A549 (cell line): ENCODE data around the gene MPP7. TPM values are rescaled to one million over a fixed set of nuclear protein-coding genes. Genes with fewer than 3 reads are reported as not detected.

ENCODE experiments used
- ATAC-seq, 2 experiments: fragments of 200-7000 bp in 1 of 2; fragments of >200 bp in 1 of 2; cut with Nextera tagmentation in 1 of 2; cut with Tn5 transposase in 1 of 2; 3 replicates each; pipeline versions ENCODE4 v1.8.0 to v1.9.1; 2018 to 2020; ENCODE audit warnings: mild to moderate bottlenecking in 1 of 2, moderate library complexity in 1 of 2
- CTCF ChIA-PET: fragments of 300-600 bp; sonication (Branson Sonifier 250); formaldehyde crosslinking; extraction: SDS; loops from one replicate; lab custom pipeline; 2021; ENCODE audit warnings: antibody characterized with exemption, inconsistent platforms; lab: Yijun Ruan, JAX
- POLR2A ChIA-PET: fragments of 350-600 bp; formaldehyde crosslinking; extraction: SDS; loops from one replicate; lab custom pipeline; 2021; ENCODE audit warnings: antibody characterized with exemption, inconsistent platforms; lab: Yijun Ruan, JAX
- DNase-seq, 2 experiments: peaks; one replicate each; pipeline versions ENCODE4 v3.0.0 to v3.0.0-alpha.2; 2011 to 2016; ENCODE audit warnings: low read depth in 1 of 2, low spot score in 1 of 2
- FAIRE-seq: peaks from 2 replicates; lab custom pipeline; 2011; peaks lifted over from hg19 to GRCh38; lab: Jason Lieb, UNC
- H3K27ac ChIP-seq, 2 experiments: fragments of >200 bp; sonication (Bioruptor Twin); formaldehyde crosslinking; 3 replicates each; pipeline ENCODE4 v1.5.1; 2016 to 2017
- H3K4me1 ChIP-seq: fragments of >200 bp; sonication (Bioruptor Twin); formaldehyde crosslinking; 3 replicates; pipeline ENCODE4 v1.6.1; 2016
- H3K4me2 ChIP-seq: fragments of >200 bp; sonication (Bioruptor Twin); formaldehyde crosslinking; 3 replicates; pipeline ENCODE4 v1.6.1; 2016
- H3K4me3 ChIP-seq: fragments of >200 bp; sonication (Bioruptor Twin); formaldehyde crosslinking; 3 replicates; pipeline ENCODE4 v1.5.1; 2016
- H3K9me3 ChIP-seq: fragments of >200 bp; sonication (Bioruptor Twin); formaldehyde crosslinking; 3 replicates; pipeline ENCODE4 v1.6.1; 2016
- BCL3 ChIP-seq: fragments of >200 bp; sonication (Bioruptor Twin); formaldehyde crosslinking; IDR thresholded peaks from 3 replicates; pipeline ENCODE4 v1.6.1; 2016
- BHLHE40 ChIP-seq: IDR thresholded peaks from 2 replicates; pipeline ENCODE4 v1.6.1; 2012; ENCODE audit warnings: low read depth, low read length, inconsistent platforms
- CBX8 ChIP-seq: fragments of 200-600 bp; sonication (generic); IDR thresholded peaks from 2 replicates; pipeline ENCODE4 v1.6.1; 2016
- CTCF ChIP-seq: fragments of >200 bp; sonication (Bioruptor Twin); formaldehyde crosslinking; IDR thresholded peaks from 3 replicates; pipeline ENCODE4 v1.5.1; 2016
- ELK1 ChIP-seq: fragments of 150-350 bp; IDR thresholded peaks from 2 replicates; pipeline ENCODE4 v1.6.1; 2014; ENCODE audit warnings: low read depth, mild to moderate bottlenecking, low read length
- HMGXB4 ChIP-seq: fragments of 250-450 bp; sonication (Bioruptor Pico); IDR thresholded peaks from 2 replicates; pipeline ENCODE4 v1.5.0; 2021; ENCODE audit warnings: mild to moderate bottlenecking, moderate library complexity, borderline replicate concordance
- JUN ChIP-seq, 2 experiments: fragments of >200 bp; sonication (Bioruptor Twin); formaldehyde crosslinking; IDR thresholded peaks; 2 replicates in 1 of 2; 3 replicates in 1 of 2; pipeline ENCODE4 v1.6.1; 2016 to 2017
- MAFK ChIP-seq: fragments of 450-650 bp; IDR thresholded peaks from 2 replicates; pipeline ENCODE4 v1.6.1; 2014; ENCODE audit not compliant: partially characterized antibody
- NFE2L2 ChIP-seq: fragments of 150-350 bp; conservative IDR thresholded peaks from 2 replicates; pipeline ENCODE4 v1.6.1; 2014; ENCODE audit warnings: low read length
- NPAS2 ChIP-seq: fragments of 250-450 bp; sonication (Bioruptor Pico); IDR thresholded peaks from 2 replicates; pipeline ENCODE4 v1.8.0; 2022; ENCODE audit warnings: mild to moderate bottlenecking, moderate library complexity, borderline replicate concordance
- NR3C1 ChIP-seq: fragments of >200 bp; sonication (Bioruptor Twin); formaldehyde crosslinking; IDR thresholded peaks from 3 replicates; pipeline ENCODE4 v1.6.1; 2017
- PHF8 ChIP-seq: fragments of 200-600 bp; sonication (generic); IDR thresholded peaks from 2 replicates; pipeline ENCODE4 v1.6.1; 2016; ENCODE audit warnings: low read depth, mild to moderate bottlenecking, antibody characterized with exemption, moderate library complexity, borderline replicate concordance
- POLR2A ChIP-seq: IDR thresholded peaks from 2 replicates; pipeline ENCODE4 v1.6.1; 2012; ENCODE audit warnings: mild to moderate bottlenecking, low read length
- RAD21 ChIP-seq, 2 experiments: fragments of >200 bp in 1 of 2; sonication (Bioruptor Twin) in 1 of 2; formaldehyde crosslinking in 1 of 2; IDR thresholded peaks in 1 of 2; conservative IDR thresholded peaks in 1 of 2; 2 replicates in 1 of 2; 3 replicates in 1 of 2; pipeline ENCODE4 v1.6.1; 2012 to 2018; ENCODE audit warnings: inconsistent platforms in 1 of 2
- RARB ChIP-seq: fragments of 250-450 bp; sonication (Bioruptor Pico); IDR thresholded peaks from 2 replicates; pipeline ENCODE4 v1.8.0; 2021; ENCODE audit warnings: mild to moderate bottlenecking, moderate library complexity
- SMC3 ChIP-seq: fragments of >200 bp; sonication (Bioruptor Twin); formaldehyde crosslinking; IDR thresholded peaks from 3 replicates; pipeline ENCODE4 v1.6.1; 2018; ENCODE audit warnings: inconsistent platforms
- SREBF2 ChIP-seq: fragments of 450-650 bp; IDR thresholded peaks from 2 replicates; pipeline ENCODE4 v1.6.1; 2014; ENCODE audit warnings: mild to moderate bottlenecking, moderate library complexity
- TFCP2L1 ChIP-seq: fragments of 250-450 bp; sonication (Bioruptor Pico); IDR thresholded peaks from 2 replicates; pipeline ENCODE4 v1.5.0; 2021; ENCODE audit warnings: mild to moderate bottlenecking
- USF2 ChIP-seq: fragments of 450-650 bp; IDR thresholded peaks from 2 replicates; pipeline ENCODE4 v1.6.1; 2014; ENCODE audit warnings: antibody characterized with exemption
- ZC3H11A ChIP-seq: fragments of 450-650 bp; IDR thresholded peaks from 2 replicates; pipeline ENCODE4 v1.6.1; 2014; ENCODE audit warnings: antibody characterized with exemption, mild to moderate bottlenecking
- WGBS: methylation state at CpG from one replicate; pipeline ENCODE4 v1.1.6; 2017; ENCODE audit errors: missing lambda C conversion rate; 5-methylcytosine and 5-hydroxymethylcytosine counted together
- polyA plus RNA-seq, 4 experiments: library from polyadenylated mRNA; depleted of rRNA in 3 of 4; stranded (reverse); fragments of >200 nt; fragmentation: RNase III in 1 of 4; extraction: RNeasy Plus Mini Kit Qiagen cat#74134 plus additional on column Dnase treatment in 1 of 4; gene quantifications; 2 replicates in 3 of 4; 3 replicates in 1 of 4; pipeline ENCODE4 v1.2.3, GENCODE V29; 2011 to 2017

The MPP7 gene
- polyA plus RNA-seq, 2 of the 4 experiments (the other 2 are of a cell fraction): 0.06 to 0.23 TPM

- WGBS: 62% methylated on average over 5 of the region's 5 CpGs
- ChIA-PET POLR2A (no interaction called here), CTCF (interaction anchor here (0.9 to 1.2 kb wide), 2 partner anchors 31 to 112 kb away, joined by 3 read pairs; no protein-coding TSS in a partner anchor)
- Histone ChIP-seq H3K9me3 (no peaks in the 10 kb centered on the region), H3K27ac (no peak overlapping the region), H3K4me1 (no peaks in the 10 kb centered on the region), H3K4me3 (no peak overlapping the region), H3K4me2 (no peak overlapping the region)
- ATAC-seq (no peak), FAIRE-seq (no peak), DNase-seq (no peak)
- TF ChIP-seq PHF8 (no peak), MAFK (no peak), BCL3 (no peak), NR3C1 (no peak), SMC3 (no peak), ELK1 (no peak), USF2 (no peak)
Measured at GRCh38 chr10:28282336-28282735, 20.5 kb downstream of the MPP7 start.

GRCh38 chr10:28281726-28282315 is 21.0 kb downstream of the MPP7 start:
- ChIA-PET CTCF (interaction anchor here (0.9 to 1.2 kb wide), 2 partner anchors 30 to 112 kb away, joined by 3 read pairs; no protein-coding TSS in a partner anchor), POLR2A (no interaction called here)
- DNase-seq: no peak
- TF ChIP-seq NPAS2 (CRISPR knock-in tag): no peak
- no peak for TF ChIP-seq BHLHE40
- no peak for TF ChIP-seq MAFK
- no peak for TF ChIP-seq PHF8
- no peak for TF ChIP-seq POLR2A
- TF ChIP-seq RAD21 (conservative IDR thresholded peaks at IDR 0.05 in 1 of 2, IDR thresholded peaks at IDR 0.05 in 1 of 2): no peak
- TF ChIP-seq BCL3: no peak
- TF ChIP-seq RARB (CRISPR knock-in tag): no peak
- TF ChIP-seq ZC3H11A: no peak
- no peak for TF ChIP-seq HMGXB4 (CRISPR knock-in tag)
- no peak for TF ChIP-seq TFCP2L1 (CRISPR knock-in tag)
- no peak for TF ChIP-seq ELK1
- TF ChIP-seq SREBF2: no peak
- no peak for TF ChIP-seq CTCF
- no peak for TF ChIP-seq JUN (IDR thresholded peaks at IDR 0.05)
- TF ChIP-seq CBX8: no peak
- TF ChIP-seq NFE2L2: no peak
- FAIRE-seq: no peak
- Histone ChIP-seq H3K4me1 (no peaks in the 10 kb centered on the region), H3K4me2 (no peak overlapping the region), H3K4me3 (no peak overlapping the region), H3K9me3 (no peaks in the 10 kb centered on the region), H3K27ac (no peak overlapping the region)
- WGBS: 58% methylated on average over 7 of the region's 7 CpGs
- ATAC-seq: no peak
